Liver (tissue), 3 donors: ENCODE data around the gene HTR3A.

Source experiments
- ATF3 ChIP-seq: IDR thresholded peaks from 2 replicates; pipeline ENCODE4 v1.6.1; 2016; ENCODE audit warnings: antibody characterized with exemption
- CTCF ChIP-seq: fragments of 150-350 bp; IDR thresholded peaks from 2 replicates; pipeline ENCODE4 v1.5.1; 2017; ENCODE audit warnings: improper control_type of control experiment, low read depth, low read length; ENCODE audit not compliant: missing input control
- HNF4A ChIP-seq, 2 donors: conservative IDR thresholded peaks; 2 replicates each; pipeline ENCODE4 v1.6.1; 2016; ENCODE audit warnings: antibody characterized with exemption in 2 of 2, mild to moderate bottlenecking in 2 of 2
- JUND ChIP-seq, 2 donors: IDR thresholded peaks; 2 replicates each; pipeline ENCODE4 v1.6.1; 2016; ENCODE audit warnings: antibody characterized with exemption in 2 of 2
- RAD21 ChIP-seq, 2 donors: IDR thresholded peaks; 2 replicates each; pipeline ENCODE4 v1.6.1; 2016; ENCODE audit warnings: antibody characterized with exemption in 2 of 2, mild to moderate bottlenecking in 2 of 2
- YY1 ChIP-seq: IDR thresholded peaks from 2 replicates; pipeline ENCODE4 v1.6.1; 2016; ENCODE audit warnings: antibody characterized with exemption, mild to moderate bottlenecking
- TF ChIP-seq, protein P1 (sequence below): IDR thresholded peaks from 2 replicates; pipeline ENCODE4 v1.6.1; 2016; ENCODE audit warnings: antibody characterized with exemption
- donor health status: healthy.
- donor health status: healthy.

DNA sequence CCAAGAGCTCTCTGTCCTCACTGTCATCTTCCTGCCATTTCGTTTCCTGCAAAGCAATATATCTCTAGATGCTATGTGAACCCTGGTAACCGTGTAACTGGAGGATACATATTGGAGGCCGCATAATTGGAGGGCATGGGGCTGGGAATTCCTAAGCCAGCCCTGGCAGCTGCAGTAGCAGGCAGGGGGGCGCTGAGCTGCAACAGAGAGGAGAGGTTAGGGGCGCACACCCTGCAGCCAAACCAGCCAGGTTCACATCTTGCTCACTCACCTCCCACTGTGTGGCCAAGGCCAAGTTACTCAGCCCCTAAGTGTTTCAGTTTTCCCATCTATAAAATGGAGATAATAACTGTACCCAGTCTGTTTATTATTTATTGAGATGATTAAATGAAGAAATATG, 44.7 kb downstream of the HTR3A start:
- TF ChIP-seq RAD21 (IDR thresholded peaks at IDR 0.05) (no peak), ATF3 (no peak), CTCF (no peak), YY1 (no peak), HNF4A (conservative IDR thresholded peaks at IDR 0.05) (no peak), JUND (IDR thresholded peaks at IDR 0.05) (no peak)
- TF ChIP-seq, protein P1, sequence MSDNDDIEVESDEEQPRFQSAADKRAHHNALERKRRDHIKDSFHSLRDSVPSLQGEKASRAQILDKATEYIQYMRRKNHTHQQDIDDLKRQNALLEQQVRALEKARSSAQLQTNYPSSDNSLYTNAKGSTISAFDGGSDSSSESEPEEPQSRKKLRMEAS: no peak
